ENCODE results near the gene LIN7A.

- TF ChIP-seq CTCF (IDR thresholded peaks at IDR 0.05) (no peak), ZFX (IDR thresholded peaks at IDR 0.05; ENCODE audit: borderline replicate concordance) (no peak)
Observed at GRCh38 chr12:80881106-80881505, 56.6 kb downstream of the LIN7A start.
